ENCODE measurements around the gene TNFRSF18. TPM values are rescaled to one million over a fixed set of nuclear protein-coding genes. Genes with fewer than 3 reads are reported as not detected.
A peak's percentile ranks its signal among the peaks of the same experiment; 100 is the strongest.

Gene TNFRSF18
- total RNA-seq, 6 experiments from 2014 or later = 0.24 to 0.27 TPM; not detected in 4

DNA sequence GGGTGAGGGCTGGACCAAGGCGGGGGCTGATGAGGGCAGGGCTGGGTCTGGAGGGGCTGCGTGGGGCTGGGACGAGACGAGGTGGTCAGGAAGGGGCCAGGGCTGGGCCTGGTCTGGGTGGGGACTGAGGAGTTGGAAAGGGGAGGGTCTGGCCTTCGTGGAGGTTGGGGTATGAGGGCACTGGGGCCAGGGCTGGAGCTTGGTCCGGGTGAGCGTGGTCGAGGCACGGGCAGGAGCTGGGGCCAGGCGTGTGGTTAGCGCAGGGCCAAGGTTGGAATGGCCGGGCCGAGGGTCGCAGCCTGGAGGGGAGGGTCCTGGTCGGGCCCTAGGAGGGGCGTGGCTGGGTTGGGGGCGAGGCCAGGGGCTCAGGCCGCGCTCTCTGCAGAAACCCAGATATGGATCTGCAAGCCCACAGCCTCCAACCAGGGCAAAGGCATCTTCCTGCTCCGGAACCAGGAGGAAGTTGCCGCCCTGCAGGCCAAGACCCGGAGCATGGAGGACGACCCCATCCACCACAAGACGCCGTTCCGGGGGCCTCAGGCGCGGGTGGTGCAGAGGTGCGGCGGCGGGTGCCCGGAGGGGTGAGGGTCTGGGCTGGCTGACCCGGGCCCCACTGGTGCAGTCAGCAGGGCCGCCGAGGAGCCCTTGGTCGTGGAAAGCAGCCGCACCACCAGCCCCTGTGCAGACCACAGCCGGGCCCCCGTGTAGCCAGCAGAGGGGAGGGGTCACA lies 23.7 kb downstream of the TNFRSF18 start:
- Histone ChIP-seq H3K4me3 (no peak overlapping the region), H3K9me3 (no peaks in the 10 kb centered on the region), H3K27ac (no peak overlapping the region), H3K36me3 (no peaks in the 10 kb centered on the region), H3K4me1 (no peaks in the 10 kb centered on the region), H3K27me3 (no peaks in the 10 kb centered on the region)
- TF ChIP-seq, protein P1, sequence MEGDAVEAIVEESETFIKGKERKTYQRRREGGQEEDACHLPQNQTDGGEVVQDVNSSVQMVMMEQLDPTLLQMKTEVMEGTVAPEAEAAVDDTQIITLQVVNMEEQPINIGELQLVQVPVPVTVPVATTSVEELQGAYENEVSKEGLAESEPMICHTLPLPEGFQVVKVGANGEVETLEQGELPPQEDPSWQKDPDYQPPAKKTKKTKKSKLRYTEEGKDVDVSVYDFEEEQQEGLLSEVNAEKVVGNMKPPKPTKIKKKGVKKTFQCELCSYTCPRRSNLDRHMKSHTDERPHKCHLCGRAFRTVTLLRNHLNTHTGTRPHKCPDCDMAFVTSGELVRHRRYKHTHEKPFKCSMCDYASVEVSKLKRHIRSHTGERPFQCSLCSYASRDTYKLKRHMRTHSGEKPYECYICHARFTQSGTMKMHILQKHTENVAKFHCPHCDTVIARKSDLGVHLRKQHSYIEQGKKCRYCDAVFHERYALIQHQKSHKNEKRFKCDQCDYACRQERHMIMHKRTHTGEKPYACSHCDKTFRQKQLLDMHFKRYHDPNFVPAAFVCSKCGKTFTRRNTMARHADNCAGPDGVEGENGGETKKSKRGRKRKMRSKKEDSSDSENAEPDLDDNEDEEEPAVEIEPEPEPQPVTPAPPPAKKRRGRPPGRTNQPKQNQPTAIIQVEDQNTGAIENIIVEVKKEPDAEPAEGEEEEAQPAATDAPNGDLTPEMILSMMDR (IDR thresholded peaks at IDR 0.05) = no peak
- no peak for TF ChIP-seq POLR2A (IDR thresholded peaks at IDR 0.05)
- ATAC-seq (peak in 3 of 4 donors; percentile 3 to 23 (median 17)), DNase-seq (peak in 2 of 3 donors; percentile 15 to 53)
- 66% methylated on average over 7 of the region's 39 CpGs for WGBS (ENCODE audit: insufficient coverage, low coverage, low lambda C conversion rate, missing lambda C conversion rate)
- intact Hi-C loops (cut with DNase I) = no loop called here

DNA sequence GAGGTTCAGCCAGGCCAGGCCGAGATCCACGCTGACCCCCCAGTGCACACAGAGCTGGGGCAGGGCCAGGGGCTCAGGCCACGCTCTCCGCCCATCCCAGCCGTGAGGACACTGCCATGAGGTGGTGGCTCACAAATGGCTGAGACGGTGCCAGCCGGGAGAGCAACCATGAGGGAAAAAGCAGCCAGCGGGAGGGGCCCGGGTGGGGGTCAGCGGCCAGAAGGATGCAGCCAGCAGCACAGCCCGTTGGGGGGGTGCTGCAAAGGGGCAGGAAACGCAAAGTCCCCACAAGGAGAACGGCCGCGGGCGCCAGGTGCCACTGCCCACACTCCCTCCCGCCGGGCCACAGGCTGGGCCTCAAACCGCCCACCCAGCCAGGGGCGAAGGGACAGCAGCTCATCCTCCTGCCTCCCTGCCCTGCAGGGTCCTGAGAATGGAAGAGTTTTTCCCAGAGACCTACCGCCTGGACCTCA lies 24.4 kb downstream of the TNFRSF18 start:
- H3K27ac ChIP-seq = no peak overlapping the region
- intact Hi-C loops (cut with DNase I) = no loop called here
- ATAC-seq = no peak
- DNase-seq = peak in 1 of 3 donors; percentile 52
- H3K9me3 ChIP-seq = no peaks in the 10 kb centered on the region
- no peaks in the 10 kb centered on the region for H3K4me1 ChIP-seq
- H3K36me3 ChIP-seq = no peaks in the 10 kb centered on the region
- WGBS (ENCODE audit: insufficient coverage, low coverage, low lambda C conversion rate, missing lambda C conversion rate) = 96% methylated on average over 5 of the region's 21 CpGs
- TF ChIP-seq, protein P1 (IDR thresholded peaks at IDR 0.05) = no peak
- TF ChIP-seq POLR2A (IDR thresholded peaks at IDR 0.05) = no peak
- no peaks in the 10 kb centered on the region for H3K27me3 ChIP-seq
- no peak overlapping the region for H3K4me3 ChIP-seq

DNA sequence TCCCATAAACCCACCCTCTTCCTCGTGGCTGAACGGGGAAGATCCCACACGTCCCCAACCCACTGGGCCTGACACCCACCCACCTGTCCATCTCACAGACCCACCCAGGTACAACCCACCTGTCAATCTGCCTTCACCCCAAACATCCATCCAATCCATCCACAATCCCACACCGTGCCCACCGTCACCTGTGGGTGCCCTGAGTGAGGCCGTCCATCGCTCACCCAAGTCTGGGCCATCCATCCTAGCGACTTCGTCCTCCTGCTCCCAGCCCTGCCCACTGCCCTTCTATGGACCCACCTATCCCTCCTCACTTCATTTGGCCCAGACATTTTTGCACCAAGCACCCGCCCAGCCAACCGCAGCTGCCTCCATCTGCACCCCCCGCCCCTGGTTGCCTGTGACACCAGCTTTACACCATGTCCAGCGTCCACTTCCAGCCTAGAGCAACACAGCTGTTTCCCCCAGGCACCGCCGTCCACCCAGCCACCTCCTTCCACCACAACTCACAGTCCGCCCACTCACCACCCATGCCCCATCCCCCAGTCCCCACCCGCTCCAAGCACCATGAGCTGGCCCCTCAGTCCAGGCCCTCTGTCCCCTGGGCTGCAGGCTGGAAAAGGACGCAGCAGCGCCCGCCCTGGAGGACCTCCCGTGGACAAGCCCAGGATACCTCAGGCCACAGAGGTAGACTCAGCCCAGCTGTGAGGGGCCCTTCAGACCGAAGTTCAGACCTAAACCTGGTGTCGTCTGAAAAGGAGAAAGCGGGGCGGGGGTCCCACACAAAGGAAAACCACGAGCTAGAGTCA lies 25.1 kb downstream of the TNFRSF18 start:
- Histone ChIP-seq H3K4me3 (no peak overlapping the region), H3K27me3 (no peaks in the 10 kb centered on the region), H3K36me3 (no peaks in the 10 kb centered on the region), H3K27ac (no peak overlapping the region), H3K9me3 (no peaks in the 10 kb centered on the region), H3K4me1 (no peaks in the 10 kb centered on the region)
- ATAC-seq (no peak), DNase-seq (peak in 1 of 3 donors; percentile 45)
- intact Hi-C loops (cut with DNase I) = no loop called here
- TF ChIP-seq, protein P1 (IDR thresholded peaks at IDR 0.05) = no peak
- 88% methylated on average over 19 of the region's 26 CpGs for WGBS (ENCODE audit: insufficient coverage, low coverage, low lambda C conversion rate, missing lambda C conversion rate)

DNA sequence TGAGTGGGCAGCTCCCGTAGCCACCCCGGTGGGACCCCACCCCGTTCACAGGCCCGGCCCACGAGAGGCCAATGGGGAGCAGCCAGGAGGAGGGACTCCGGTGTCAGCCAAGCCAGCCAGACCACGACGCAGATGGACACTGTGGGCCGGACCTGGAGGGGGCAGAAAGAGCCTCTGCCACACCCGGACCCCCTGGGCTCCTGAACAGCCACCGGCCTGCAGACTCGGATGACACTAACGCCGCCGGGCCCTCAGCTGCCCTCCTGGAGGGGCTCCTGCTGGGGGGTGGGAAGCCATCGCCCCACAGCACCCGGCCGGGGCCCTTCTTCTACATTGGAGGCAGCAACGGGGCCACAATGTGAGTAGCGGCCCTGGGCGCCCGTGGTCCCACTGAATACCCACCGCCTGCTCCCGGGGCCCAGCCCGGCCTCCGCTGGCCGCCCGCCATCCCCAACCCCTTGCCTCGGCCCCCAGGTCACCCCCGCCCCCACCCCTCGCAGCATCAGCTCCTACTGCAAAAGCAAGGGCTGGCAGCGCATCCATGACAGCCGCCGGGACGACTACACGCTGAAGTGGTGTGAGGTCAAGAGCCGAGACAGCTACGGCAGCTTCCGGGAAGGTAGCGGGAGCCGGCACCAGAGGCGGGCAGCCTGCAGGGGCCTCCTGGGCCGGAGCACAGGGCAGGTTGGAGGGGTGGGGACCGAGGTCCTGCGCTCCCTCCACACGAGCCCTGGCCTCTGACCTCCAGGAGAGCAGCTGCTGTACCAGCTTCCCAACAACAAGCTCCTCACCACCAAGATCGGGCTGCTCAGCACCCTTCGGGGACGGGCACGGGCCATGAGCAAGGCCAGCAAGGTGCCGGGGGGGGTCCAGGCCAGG lies 26.2 kb downstream of the TNFRSF18 start:
- WGBS (ENCODE audit: insufficient coverage, low coverage, low lambda C conversion rate, missing lambda C conversion rate) = no CpG with 5 or more reads among the region's 51 CpGs
- Histone ChIP-seq H3K4me1 (no peaks in the 10 kb centered on the region), H3K27me3 (no peaks in the 10 kb centered on the region), H3K4me3 (no peak overlapping the region), H3K9me3 (no peaks in the 10 kb centered on the region), H3K27ac (no peak overlapping the region), H3K36me3 (no peaks in the 10 kb centered on the region)
- intact Hi-C loops (cut with DNase I) = no loop called here
- no peak for ATAC-seq
- no peak for TF ChIP-seq POLR2A (IDR thresholded peaks at IDR 0.05)
- TF ChIP-seq, protein P1 (IDR thresholded peaks at IDR 0.05) = no peak
- DNase-seq = peak in 2 of 3 donors; percentile 16 to 48

Data from right lobe of liver (tissue), 6 donors.